GM19240 (cell line): ENCODE measurements around the gene TCEANC.
"Not testable (repeated sequence)": the region's sequence is repeated elsewhere in the genome, so short reads cannot be mapped to it uniquely, and the experiment has no call there.

Experiments used
- DNase-seq: peaks from one replicate; pipeline ENCODE4 v3.0.0; 2011; ENCODE audit warnings: low spot score; ENCODE audit not compliant: insufficient read length

Gene TCEANC

DNA sequence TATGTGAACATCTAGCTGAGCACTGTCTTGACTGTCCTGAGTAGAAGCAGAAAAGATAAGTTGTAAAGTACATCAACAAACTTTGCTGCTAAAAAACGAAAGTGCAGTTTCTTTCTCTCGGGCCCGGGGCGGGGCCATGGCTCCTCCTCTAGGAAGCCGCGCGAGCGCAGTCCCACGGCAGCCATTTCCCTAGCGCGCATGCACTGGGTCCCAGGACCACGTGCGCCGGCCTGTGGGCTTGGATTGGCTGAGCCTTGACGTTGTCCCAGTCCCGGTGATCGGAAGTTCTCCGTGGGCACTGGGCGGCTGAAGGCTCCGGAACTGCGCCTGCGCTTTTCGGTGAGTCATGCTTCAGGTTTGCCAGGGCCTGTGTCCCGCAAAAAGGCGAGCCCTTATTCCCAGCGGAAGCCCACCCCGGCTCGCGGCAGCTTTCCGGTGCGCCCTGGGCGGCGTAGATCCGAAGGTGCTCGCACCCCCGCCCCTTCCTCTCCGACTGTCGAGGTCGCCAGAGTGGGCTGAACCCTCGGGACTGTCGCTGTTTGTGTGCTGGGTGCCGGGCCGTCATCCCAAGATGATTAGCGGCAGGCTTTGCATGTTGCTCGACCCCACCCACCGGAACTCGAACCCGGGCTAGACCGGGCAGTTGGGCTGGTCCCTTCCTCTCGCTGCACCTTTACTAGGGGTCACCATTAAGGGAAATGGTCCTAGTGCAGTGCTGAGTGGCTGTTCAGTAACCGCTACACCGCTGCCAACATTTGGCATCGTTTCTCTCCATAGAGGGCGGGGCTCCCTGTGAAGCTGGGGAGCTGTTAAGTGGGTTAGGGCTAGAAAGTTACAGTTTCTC is at the start of gene TCEANC:
Gene TCEANC (plus strand): TSS at position 292 of the 844 bp plus-strand sequence. CDS start 9,368 bp downstream, outside the sequence.
- peak; percentile 81 for DNase-seq

- no peak for DNase-seq
Observed at GRCh38 chrX:13605611-13606010, 47.3 kb upstream of the TCEANC start.

DNA sequence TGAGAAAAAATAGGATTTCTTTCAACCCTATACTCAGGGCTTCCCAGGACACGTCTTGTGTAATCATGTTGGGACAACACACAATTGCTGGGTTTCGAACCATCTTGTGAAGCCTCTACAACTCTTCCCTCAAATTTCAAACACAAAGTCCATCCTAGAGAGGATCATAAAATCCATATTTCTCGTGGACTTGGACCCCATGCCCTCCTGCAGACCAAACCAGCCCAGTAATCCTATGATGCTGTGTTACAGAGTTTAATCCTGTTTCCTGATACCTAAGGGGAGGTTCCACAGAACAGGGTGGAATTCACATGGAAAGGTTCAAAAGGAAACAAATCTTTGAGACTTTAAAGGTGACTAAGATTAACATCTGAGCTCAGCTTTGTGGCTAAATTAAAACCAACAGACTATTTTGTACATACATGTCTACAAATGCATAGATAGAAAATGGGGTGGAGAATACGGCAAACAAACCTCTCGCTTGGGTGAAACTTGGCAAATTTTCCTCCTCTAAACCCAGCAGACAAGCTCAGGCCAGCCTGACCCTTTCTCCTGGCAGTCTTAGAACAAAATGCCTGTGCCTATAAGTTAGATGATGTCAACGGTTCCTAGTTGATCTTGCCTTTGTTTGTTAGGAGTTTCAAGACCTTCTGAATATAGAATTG is 45.5 kb upstream of the TCEANC start:
- no peak for DNase-seq

DNA sequence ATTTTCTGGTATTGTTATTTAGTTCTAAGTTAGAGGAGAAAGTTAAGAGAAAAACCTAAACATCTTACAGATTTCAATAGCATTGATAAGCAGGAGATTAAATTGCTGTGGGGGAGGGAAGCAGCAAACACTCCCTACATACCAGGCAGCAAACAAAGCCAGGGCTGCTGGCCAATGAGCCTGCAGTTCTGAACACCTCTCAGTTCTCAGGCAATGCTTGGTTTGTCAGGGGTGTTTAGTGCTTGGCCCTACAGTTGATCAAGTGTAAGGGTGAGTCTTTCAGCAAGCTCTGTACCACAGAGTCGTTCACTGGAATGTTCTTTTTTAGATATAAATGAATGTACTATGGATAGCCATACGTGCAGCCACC is 45.0 kb upstream of the TCEANC start:
- DNase-seq: no peak

GRCh38 chrX:13614154-13614553 is 38.8 kb upstream of the TCEANC start:
- DNase-seq: no peak

DNA sequence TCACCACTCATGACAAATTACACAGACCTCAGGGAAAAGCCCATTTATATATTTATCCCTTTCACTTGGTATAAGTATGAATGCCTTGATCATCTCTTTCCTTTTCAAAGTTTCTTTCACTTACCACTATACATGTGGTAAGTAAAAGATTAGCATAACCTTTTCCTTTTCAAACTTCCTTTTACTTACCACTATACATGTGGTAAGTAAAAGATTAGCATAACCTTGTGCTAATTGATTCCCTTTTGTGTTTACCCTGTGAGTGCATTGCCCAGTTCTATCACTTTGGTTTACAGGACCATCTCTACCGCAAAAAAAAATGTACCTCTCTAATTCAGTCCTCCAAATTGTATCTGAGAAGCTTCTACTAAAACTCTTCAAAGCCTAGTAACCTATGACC is 32.7 kb upstream of the TCEANC start:
- DNase-seq: no peak

DNA sequence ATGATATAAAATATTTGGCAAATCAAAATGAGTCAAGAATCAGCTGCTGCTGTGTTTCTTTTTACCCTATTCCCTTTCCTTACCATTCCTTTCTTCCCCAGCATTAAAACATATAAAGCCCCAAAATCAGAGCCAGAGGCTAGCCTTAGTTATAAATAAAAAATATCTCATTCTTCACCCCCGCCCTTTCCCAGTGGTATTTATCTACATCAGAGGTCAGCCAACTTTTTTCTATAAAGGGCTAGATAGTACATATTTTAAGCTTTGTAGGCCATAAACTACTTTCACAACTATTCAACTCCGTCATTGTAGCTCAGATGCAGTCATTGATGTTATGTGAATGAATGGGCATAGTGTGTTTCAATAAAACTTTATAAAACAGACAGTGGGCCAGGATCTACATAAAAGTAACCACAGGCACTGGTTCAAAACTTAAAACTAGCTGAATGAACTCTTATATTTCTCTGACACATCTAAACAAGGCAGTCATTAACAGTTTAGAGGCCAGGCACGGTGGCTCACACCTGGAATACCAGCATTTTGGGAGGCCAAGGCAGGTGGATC is 30.5 kb upstream of the TCEANC start:
- DNase-seq: no peak

- DNase-seq: no peak
Observed at GRCh38 chrX:13627306-13627705, 25.6 kb upstream of the TCEANC start.

- not testable (repeated sequence) for DNase-seq
Observed at GRCh38 chrX:13637224-13637623, 15.7 kb upstream of the TCEANC start.

GRCh38 chrX:13638021-13638420 is 14.9 kb upstream of the TCEANC start:
- DNase-seq: no peak

DNA sequence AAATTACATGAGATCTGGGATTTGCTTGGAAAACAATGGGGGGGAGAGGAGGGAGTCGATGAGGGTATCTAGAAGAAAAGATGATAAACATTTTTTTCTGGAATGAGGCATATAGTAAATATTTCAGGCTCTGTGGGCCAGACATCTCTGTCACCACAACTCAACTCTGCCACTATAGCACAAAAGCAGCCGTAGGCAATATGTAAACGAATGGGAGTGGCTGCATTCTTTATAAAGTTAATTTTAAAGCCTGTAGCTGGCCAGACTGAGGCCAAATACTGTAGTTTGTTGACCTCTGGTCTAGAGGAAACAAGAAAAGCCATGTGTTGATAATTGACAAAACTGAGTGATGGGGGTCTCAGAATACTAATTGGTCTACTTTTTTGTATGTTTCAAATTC is 14.1 kb upstream of the TCEANC start:
- no peak for DNase-seq

DNA sequence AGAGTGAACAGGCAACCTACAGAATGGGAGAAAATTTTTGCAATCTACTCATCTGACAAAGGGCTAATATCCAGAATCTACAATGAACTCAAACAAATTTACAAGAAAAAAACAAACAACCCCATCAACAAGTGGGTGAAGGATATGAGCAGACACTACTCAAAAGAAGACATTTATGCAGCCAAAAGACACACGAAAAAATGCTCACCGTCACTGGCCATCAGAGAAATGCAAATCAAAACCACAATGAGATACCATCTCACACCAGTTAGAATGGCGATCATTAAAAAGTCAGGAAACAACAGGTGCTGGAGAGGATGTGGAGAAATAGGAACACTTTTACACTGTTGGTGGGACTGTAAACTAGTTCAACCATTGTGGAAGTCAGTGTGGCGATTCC is 11.3 kb upstream of the TCEANC start:
- DNase-seq: not testable (repeated sequence)

DNA sequence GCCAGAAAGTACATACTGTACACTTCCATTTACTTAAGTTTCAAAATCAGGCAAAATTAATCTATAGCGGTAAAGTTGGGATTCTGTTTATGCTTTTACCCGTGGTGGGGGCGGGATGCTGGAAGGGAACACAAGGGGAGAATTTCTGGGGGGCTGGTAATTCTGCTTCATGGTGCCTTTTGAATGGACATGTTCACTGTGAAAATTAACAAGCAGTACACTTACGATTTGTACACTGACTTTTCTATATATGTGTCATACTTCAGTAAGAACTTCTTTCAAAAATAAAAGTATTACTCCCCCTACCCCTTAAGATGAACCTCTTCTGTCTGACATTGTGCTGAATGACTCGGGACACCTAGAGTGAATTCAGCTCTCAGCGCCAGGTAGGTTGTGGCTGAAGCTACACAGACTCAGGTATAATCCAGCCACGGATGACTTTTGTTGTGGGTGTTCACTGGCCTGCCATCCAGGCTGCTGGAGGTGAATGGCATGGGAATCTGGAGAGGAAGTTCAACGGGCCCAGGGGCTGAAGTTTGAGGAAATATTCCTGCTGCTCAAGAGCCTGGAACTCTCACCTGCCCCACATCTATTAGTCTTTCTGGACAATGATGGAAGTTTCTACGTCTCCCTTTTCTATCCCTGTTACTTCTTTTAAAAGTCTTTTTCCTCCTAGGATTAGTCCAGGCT is 7.3 kb upstream of the TCEANC start:
- DNase-seq: no peak

- no peak for DNase-seq
Observed at GRCh38 chrX:13646154-13646549, 6.8 kb upstream of the TCEANC start.

DNA sequence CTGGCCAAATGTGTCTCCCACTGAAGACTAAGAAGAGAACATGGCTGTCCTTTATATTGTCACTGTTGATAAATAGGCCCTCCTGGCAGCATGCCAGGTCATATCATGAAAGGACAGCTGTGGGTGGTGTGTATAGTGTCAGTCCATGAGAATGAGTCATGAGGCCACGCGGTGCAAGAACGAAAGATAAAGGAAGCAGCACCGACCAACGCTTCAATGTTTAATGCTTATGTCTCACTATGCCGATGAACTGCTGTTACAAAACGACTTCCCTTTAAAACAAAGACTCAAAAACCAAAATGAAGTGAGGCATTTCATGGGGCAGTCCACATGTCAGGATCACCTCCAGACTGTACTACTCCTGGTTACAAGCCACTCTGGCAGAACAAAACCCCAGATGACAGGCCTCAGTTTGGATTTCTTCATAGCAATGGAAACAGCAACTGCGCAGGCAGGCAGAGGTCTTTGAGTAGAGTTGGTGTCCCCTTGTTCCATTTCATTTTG is 5.2 kb upstream of the TCEANC start:
- no peak for DNase-seq

DNA sequence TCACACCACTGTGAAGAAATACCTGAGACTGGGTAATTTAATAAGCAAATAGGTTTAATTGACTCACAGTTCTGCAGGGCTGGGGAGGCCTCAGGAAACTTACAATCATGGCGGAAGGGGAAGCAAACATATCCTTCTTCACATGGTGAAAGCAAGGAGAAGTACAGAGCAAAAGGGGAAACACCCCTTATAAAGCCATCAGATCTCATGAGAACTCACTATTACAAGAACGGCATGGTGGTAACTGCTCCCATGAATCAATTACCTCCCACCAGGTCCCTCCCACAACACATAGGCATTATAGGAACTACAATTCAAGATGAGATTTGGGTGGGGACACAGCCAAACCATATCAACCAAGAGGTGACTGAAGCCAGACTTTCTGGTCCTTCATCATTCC is 4.6 kb upstream of the TCEANC start:
- not testable (repeated sequence) for DNase-seq

GRCh38 chrX:13649838-13650237 is 3.1 kb upstream of the TCEANC start:
- no peak for DNase-seq

DNA sequence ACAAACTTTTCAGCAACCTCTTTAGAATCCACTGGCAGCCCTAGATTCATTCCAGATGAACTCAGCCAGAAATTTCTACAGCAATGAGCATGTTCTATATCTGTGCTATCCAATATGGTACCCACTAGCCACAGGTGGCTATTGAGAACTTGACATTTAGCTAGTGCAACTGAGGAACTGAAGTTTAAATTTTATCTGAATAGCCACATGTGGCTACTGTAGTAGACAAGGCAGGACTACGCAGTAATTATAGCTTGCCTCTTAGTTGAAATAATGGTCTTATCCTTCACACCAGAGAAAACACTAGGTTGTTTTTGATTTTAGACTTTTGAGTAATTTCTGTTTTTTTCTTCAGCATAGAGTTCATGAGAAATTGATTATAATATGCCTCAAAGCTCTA is 2.6 kb upstream of the TCEANC start:
- DNase-seq: no peak

DNA sequence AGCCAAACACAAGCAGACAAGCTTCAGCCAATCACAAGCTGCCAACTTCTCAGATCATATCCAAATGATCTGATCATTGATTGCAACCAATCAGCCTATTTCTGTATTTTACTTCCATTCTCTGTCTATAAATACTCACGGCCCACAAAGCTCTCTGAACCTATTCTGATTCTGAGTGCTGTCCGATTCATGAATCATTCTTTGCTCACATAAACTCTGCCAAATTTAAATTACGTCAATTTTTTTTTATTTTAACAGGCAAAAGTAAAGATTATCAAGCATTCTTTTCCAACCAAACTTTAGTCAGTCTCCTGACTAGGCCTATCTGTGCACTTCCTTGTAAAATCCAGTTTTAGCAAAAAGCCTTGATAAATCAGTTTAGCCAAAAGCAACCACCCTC is 1.8 kb upstream of the TCEANC start:
- DNase-seq: no peak

- DNase-seq: no peak
Observed at GRCh38 chrX:13652287-13652793, 601 bp upstream of the TCEANC start.

GRCh38 chrX:13654116-13654515 is 1.2 kb downstream of the TCEANC start:
- DNase-seq: no peak

GRCh38 chrX:13655674-13656073 is 2.7 kb downstream of the TCEANC start:
- DNase-seq: no peak
